ENCODE data around the gene LCT.

GRCh38 chr2:135832891-135833290, 4.1 kb downstream of the LCT start:
- TF ChIP-seq ZNF274 (IDR thresholded peaks at IDR 0.05; ENCODE audit: low read depth, low read length): no peak
- TF ChIP-seq SUZ12 (IDR thresholded peaks at IDR 0.05; ENCODE audit: extremely low read depth, insufficient read depth, insufficient read length): no peak
